Dermis microvascular lymphatic vessel endothelial cell (primary cell): ENCODE results near the gene FBXL17. TPM values are rescaled to one million over a fixed set of nuclear protein-coding genes. Genes with fewer than 3 reads are reported as not detected.
A peak's percentile ranks its signal among the peaks of the same experiment; 100 is the strongest.

Source experiments
- DNase-seq, 2 donors: peaks; one replicate each; pipeline versions ENCODE4 v3.0.0 to v3.0.0-alpha.2; 2010; ENCODE audit warnings: low read depth in 2 of 2
- total RNA-seq: library from RNA; depleted of rRNA; stranded (reverse); fragments of >200 nt; gene quantifications from 2 replicates; pipeline ENCODE4 v1.2.1, GENCODE V29; 2014

FBXL17 gene
- total RNA-seq, 1 donor from 2014 or later = 4.7 TPM

GRCh38 chr5:107916731-107917725, 464.9 kb downstream of the FBXL17 start:
- DNase-seq = no peak

- no peak for DNase-seq
Observed at GRCh38 chr5:107915176-107915812, 466.6 kb downstream of the FBXL17 start.

GRCh38 chr5:107913494-107913893, 468.4 kb downstream of the FBXL17 start:
- no peak for DNase-seq

- DNase-seq = no peak
Observed at GRCh38 chr5:107900721-107901120, 481.2 kb downstream of the FBXL17 start.

GRCh38 chr5:107894361-107894760, 487.5 kb downstream of the FBXL17 start:
- DNase-seq = no peak

- DNase-seq = peak; percentile 77 to 94
Observed at GRCh38 chr5:107893642-107894041, 488.3 kb downstream of the FBXL17 start.

GRCh38 chr5:107889387-107889786, 492.5 kb downstream of the FBXL17 start:
- peak in 1 of 2 donors; percentile 38 for DNase-seq

GRCh38 chr5:107888541-107888940, 493.4 kb downstream of the FBXL17 start:
- no peak for DNase-seq

- DNase-seq = peak; percentile 14 to 61
Observed at GRCh38 chr5:107887166-107887943, 494.5 kb downstream of the FBXL17 start.

- no peak for DNase-seq
Observed at GRCh38 chr5:107885601-107886000, 496.3 kb downstream of the FBXL17 start.

GRCh38 chr5:107884871-107885270, 497.0 kb downstream of the FBXL17 start:
- DNase-seq = no peak

- no peak for DNase-seq
Observed at GRCh38 chr5:107878661-107879060, 503.2 kb downstream of the FBXL17 start.

GRCh38 chr5:107876906-107877305, 505.0 kb downstream of the FBXL17 start:
- no peak for DNase-seq

- no peak for DNase-seq
Observed at GRCh38 chr5:107876261-107876660, 505.6 kb downstream of the FBXL17 start.

GRCh38 chr5:107875833-107876232, 506.1 kb downstream of the FBXL17 start:
- DNase-seq = no peak

- no peak for DNase-seq
Observed at GRCh38 chr5:107874795-107875194, 507.1 kb downstream of the FBXL17 start.

- DNase-seq = no peak
Observed at GRCh38 chr5:107873877-107874276, 508.0 kb downstream of the FBXL17 start.

- no peak for DNase-seq
Observed at GRCh38 chr5:107871023-107871422, 510.9 kb downstream of the FBXL17 start.

GRCh38 chr5:107869438-107870115, 512.3 kb downstream of the FBXL17 start:
- DNase-seq = peak in 1 of 2 donors; percentile 75

- no peak for DNase-seq
Observed at GRCh38 chr5:107868650-107869409, 513.1 kb downstream of the FBXL17 start.
